HG02870 (cell line): ENCODE results near the gene MERTK.
"Not testable (repeated sequence)": the region's sequence is repeated elsewhere in the genome, so short reads cannot be mapped to it uniquely, and the experiment has no call there.

Experiments
- ATAC-seq: cut with Tn5 transposase; IDR thresholded peaks from one replicate; pipeline ENCODE4 v1.9.1; 2021; ENCODE audit warnings: mild to moderate bottlenecking, moderate library complexity; ENCODE audit not compliant: unreplicated experiment

Gene MERTK

GRCh38 chr2:111909079-111909478 lies 10.7 kb downstream of the MERTK start:
- no peak for ATAC-seq

- not testable (repeated sequence) for ATAC-seq
Observed at GRCh38 chr2:111909997-111910396, 11.6 kb downstream of the MERTK start.

GRCh38 chr2:111910609-111911277 lies 12.3 kb downstream of the MERTK start:
- no peak for ATAC-seq

- not testable (repeated sequence) for ATAC-seq
Observed at GRCh38 chr2:111911295-111911977, 13.0 kb downstream of the MERTK start.

- no peak for ATAC-seq
Observed at GRCh38 chr2:111912547-111912946, 14.1 kb downstream of the MERTK start.

GRCh38 chr2:111917106-111917505 lies 18.7 kb downstream of the MERTK start:
- ATAC-seq: no peak

- ATAC-seq: no peak
Observed at GRCh38 chr2:111918383-111918806, 20.0 kb downstream of the MERTK start.

GRCh38 chr2:111919365-111919764 lies 21.0 kb downstream of the MERTK start:
- no peak for ATAC-seq

GRCh38 chr2:111919794-111920608 lies 21.6 kb downstream of the MERTK start:
- no peak for ATAC-seq

GRCh38 chr2:111923276-111923804 lies 24.9 kb downstream of the MERTK start:
- no peak for ATAC-seq

GRCh38 chr2:111924617-111925107 lies 26.3 kb downstream of the MERTK start:
- ATAC-seq: no peak

GRCh38 chr2:111927723-111928122 lies 29.3 kb downstream of the MERTK start:
- ATAC-seq: no peak

- no peak for ATAC-seq
Observed at GRCh38 chr2:111930409-111930808, 32.0 kb downstream of the MERTK start.

GRCh38 chr2:111930875-111931274 lies 32.5 kb downstream of the MERTK start:
- ATAC-seq: no peak

GRCh38 chr2:111932841-111933291 lies 34.5 kb downstream of the MERTK start:
- no peak for ATAC-seq

- ATAC-seq: not testable (repeated sequence)
Observed at GRCh38 chr2:111933900-111934299, 35.5 kb downstream of the MERTK start.

GRCh38 chr2:111936881-111937280 lies 38.5 kb downstream of the MERTK start:
- ATAC-seq: no peak

- ATAC-seq: no peak
Observed at GRCh38 chr2:111938392-111938791, 40.0 kb downstream of the MERTK start.

- no peak for ATAC-seq
Observed at GRCh38 chr2:111940333-111941196, 42.2 kb downstream of the MERTK start.

GRCh38 chr2:111941531-111941930 lies 43.1 kb downstream of the MERTK start:
- no peak for ATAC-seq
